ENCODE data around the gene BTG2. TPM values are rescaled to one million over a fixed set of nuclear protein-coding genes. Genes with fewer than 3 reads are reported as not detected.

BTG2 gene
- total and polyA plus RNA-seq, 2 experiments from 2014 or later, result 6.3 to 9.1 TPM

GRCh38 chr1:203331224-203331623, 25.9 kb downstream of the BTG2 start:
- no peaks in the 10 kb centered on the region for H4K20me1 ChIP-seq (replicated peaks; ENCODE audit: insufficient read depth)
- H3K4me2 ChIP-seq, result no peak overlapping the region
- no peaks in the 10 kb centered on the region for H3K36me3 Mint-ChIP-seq (ENCODE audit: low read depth)
- DNase-seq (ENCODE audit: low spot score) (no peak), ATAC-seq (no peak)
- no peak overlapping the region for H3K27ac ChIP-seq (ENCODE audit: low read depth)
- H3K9me3 Mint-ChIP-seq, result no peaks in the 10 kb centered on the region
- H3K79me2 ChIP-seq (replicated peaks; ENCODE audit: insufficient read depth), result no peaks in the 10 kb centered on the region
- H3K4me3 ChIP-seq, result no peak overlapping the region
- peaks cover 11% of the 10 kb centered on the region for H3K27me3 Mint-ChIP-seq (ENCODE audit: insufficient read depth, low read depth, poor library complexity)
- H3K27ac Mint-ChIP-seq, result no peak overlapping the region
- H3K4me1 ChIP-seq (ENCODE audit: insufficient read depth), result peaks cover 19% of the 10 kb centered on the region
- peaks cover 27% of the 10 kb centered on the region for H3K4me1 Mint-ChIP-seq
- no peak overlapping the region for H3K4me3 Mint-ChIP-seq
- H3K9me2 ChIP-seq (ENCODE audit: insufficient read depth), result no peaks in the 10 kb centered on the region
- TF ChIP-seq STAT1 (IDR thresholded peaks at IDR 0.05; ENCODE audit: unreplicated experiment), result no peak
- TF ChIP-seq ETS1 (IDR thresholded peaks at IDR 0.05), result no peak
- TF ChIP-seq POLR2AphosphoS5 (IDR thresholded peaks at IDR 0.05; ENCODE audit: low read depth), result no peak
- no peak for TF ChIP-seq CREB1 (CRISPR knock-in tag; IDR thresholded peaks at IDR 0.05; ENCODE audit: low read depth)
- no peak for TF ChIP-seq EZH2phosphoT487 (IDR thresholded peaks at IDR 0.05; ENCODE audit: unreplicated experiment)
- no peak for TF ChIP-seq CTCF (conservative IDR thresholded peaks at IDR 0.05; ENCODE audit: low read depth in 2 of 2)
- TF ChIP-seq ZNF331 (CRISPR knock-in tag; IDR thresholded peaks at IDR 0.05; ENCODE audit: low read depth), result no peak
- TF ChIP-seq ZNF114 (CRISPR knock-in tag; IDR thresholded peaks at IDR 0.05), result no peak
- TF ChIP-seq ZNF462 (CRISPR knock-in tag; IDR thresholded peaks at IDR 0.05), result no peak
- TF ChIP-seq NANOG (IDR thresholded peaks at IDR 0.05; ENCODE audit: borderline replicate concordance), result no peak
- no peaks in the 10 kb centered on the region for H3K36me3 ChIP-seq (ENCODE audit: insufficient read depth)
- no peak overlapping the region for H2AFZ ChIP-seq
- H3F3A ChIP-seq (replicated peaks; ENCODE audit: low read depth), result peaks cover 6% of the 10 kb centered on the region; the same call in 1 of the 2 replicates
- H3K27me3 ChIP-seq (ENCODE audit: insufficient read depth), result peaks cover 34% of the 10 kb centered on the region
